HUDEP-2 (cell line): ENCODE results near the gene ASAP3.
"Not testable (repeated sequence)": the region's sequence is repeated elsewhere in the genome, so short reads cannot be mapped to it uniquely, and the experiment has no call there.

Experiments used
- DNase-seq, 76 experiments: peaks; one replicate each; lab custom pipeline; 2025; ENCODE audit not compliant: unreplicated experiment in 76 of 76; lab: John Stamatoyannopoulos, UW

Gene ASAP3

GRCh38 chr1:23380236-23380635, 103.7 kb downstream of the ASAP3 start:
- DNase-seq = not testable (repeated sequence)
